GM12878 (cell line): Measurements from ENCODE around the gene ARMC2. TPM values are rescaled to one million over a fixed set of nuclear protein-coding genes. Genes with fewer than 3 reads are reported as not detected.

Source experiments
- ATAC-seq: fragments of 200-7000 bp; cut with Tn5 transposase; 3 replicates; pipeline ENCODE4 v1.9.1; 2020; ENCODE audit warnings: mild to moderate bottlenecking, moderate library complexity
- BruUV-seq: library from RNA; stranded (reverse); fragments of 400-500 nt; replicated peaks from 2 replicates; lab custom pipeline; 2021; lab: Mats Ljungman, UMichigan
- CTCF ChIA-PET: fragments of 300-600 bp; sonication (Branson Sonifier 250); formaldehyde crosslinking; extraction: SDS; loops from one replicate; lab custom pipeline; 2021; ENCODE audit warnings: inconsistent platforms; lab: Yijun Ruan, JAX
- POLR2A ChIA-PET: fragments of 350-600 bp; formaldehyde crosslinking; extraction: SDS; loops from one replicate; lab custom pipeline; 2021; ENCODE audit warnings: inconsistent platforms; lab: Charles Lee
- RAD21 ChIA-PET: fragments of 300-600 bp; sonication (Branson Sonifier 250); formaldehyde crosslinking; loops from one replicate; lab custom pipeline; 2023; ENCODE audit warnings: antibody characterized with exemption; ENCODE audit not compliant: unreplicated experiment; lab: Charles Lee
- SMC1A ChIA-PET: fragments of 300-600 bp; sonication (Branson Sonifier 250); formaldehyde crosslinking; loops from one replicate; lab custom pipeline; 2023; ENCODE audit not compliant: unreplicated experiment, uncharacterized antibody; lab: Charles Lee
- DNase-seq: peaks from one replicate; pipeline ENCODE4 v3.0.0-alpha.2; 2011; ENCODE audit warnings: low read depth, low spot score
- FAIRE-seq: peaks from 3 replicates; lab custom pipeline; 2011; peaks lifted over from hg19 to GRCh38; lab: Jason Lieb, UNC
- H2AFZ ChIP-seq: 2 replicates; pipeline ENCODE4 v1.6.0; 2011; ENCODE audit warnings: low read depth, low read length, control low read depth; ENCODE audit not compliant: control insufficient read depth
- H3K27ac ChIP-seq: 2 replicates; pipeline ENCODE4 v1.5.1; 2011; ENCODE audit warnings: control low read depth; ENCODE audit not compliant: control insufficient read depth, insufficient read depth
- H3K27me3 ChIP-seq, 2 experiments: replicated peaks in 1 of 2; 2 replicates each; pipeline versions ENCODE4 v1.6.0 to v1.6.1; 2011; ENCODE audit warnings: low read length in 1 of 2; ENCODE audit not compliant: control insufficient read depth in 2 of 2, insufficient read depth in 2 of 2
- H3K36me3 ChIP-seq, 2 experiments: 2 replicates each; pipeline ENCODE4 v1.5.1; 2011; ENCODE audit warnings: low read length in 1 of 2; ENCODE audit not compliant: control insufficient read depth in 2 of 2, insufficient read depth in 2 of 2
- H3K4me1 ChIP-seq: 2 replicates; pipeline ENCODE4 v1.6.1; 2011; ENCODE audit warnings: mild to moderate bottlenecking, low read length, moderate library complexity, mixed read lengths; ENCODE audit not compliant: control insufficient read depth, insufficient read depth
- H3K4me2 ChIP-seq: 2 replicates; pipeline ENCODE4 v1.6.0; 2011; ENCODE audit warnings: control low read depth; ENCODE audit not compliant: control insufficient read depth, insufficient read depth
- H3K4me3 ChIP-seq: fragments of 200-600 bp; sonication (generic); 2 replicates; pipeline ENCODE4 v1.5.1; 2016
- H3K79me2 ChIP-seq: 2 replicates; pipeline ENCODE4 v1.6.0; 2011; ENCODE audit warnings: low read length; ENCODE audit not compliant: control insufficient read depth, insufficient read depth
- H3K9ac ChIP-seq: 2 replicates; pipeline ENCODE4 v1.8.0; 2011; ENCODE audit warnings: low read length, control low read depth, mixed read lengths; ENCODE audit not compliant: control insufficient read depth, insufficient read depth
- H3K9me3 ChIP-seq: replicated peaks from 3 replicates; pipeline ENCODE4 v1.5.1; 2011; ENCODE audit warnings: mild to moderate bottlenecking, low read length; ENCODE audit not compliant: control insufficient read depth, insufficient read depth
- H4K20me1 ChIP-seq: 2 replicates; pipeline ENCODE4 v1.6.0; 2011; ENCODE audit not compliant: control insufficient read depth, insufficient read depth
- NR2C2 ChIP-seq: IDR thresholded peaks from 2 replicates; pipeline ENCODE4 v1.6.1; 2011; ENCODE audit warnings: borderline replicate concordance, low read depth; ENCODE audit not compliant: control insufficient read depth, insufficient read length
- POU2F2 ChIP-seq: IDR thresholded peaks from 3 replicates; pipeline ENCODE4 v1.6.1; 2011; ENCODE audit warnings: low read depth, mild to moderate bottlenecking, low read length, borderline replicate concordance
- RELA ChIP-seq: fragments of 450-650 bp; IDR thresholded peaks from 2 replicates; pipeline ENCODE4 v1.8.0; 2014; ENCODE audit warnings: borderline replicate concordance; ENCODE audit not compliant: partially characterized antibody
- WGBS: methylation state at CpG from one replicate; pipeline ENCODE4 v1.1.6; 2016; ENCODE audit warnings: low lambda C conversion rate; ENCODE audit not compliant: insufficient replicate concordance, insufficient coverage; ENCODE audit errors: missing lambda C conversion rate; 5-methylcytosine and 5-hydroxymethylcytosine counted together
- in situ Hi-C: fragments of 300-500 bp; cut with MboI; formaldehyde crosslinking; loops from 9 replicates; pipeline ENCODE4 v1.14.3; 2018; ENCODE audit warnings: mixed read lengths
- intact Hi-C: fragments of 100-400 bp; cut with micrococcal nuclease; formaldehyde crosslinking; loops from one replicate; pipeline ENCODE4 v1.14.2; 2022; ENCODE audit not compliant: unreplicated experiment
- polyA plus RNA-seq, 11 experiments: library from polyadenylated mRNA; depleted of rRNA in 4 of 11; unstranded in 6 of 11; stranded (reverse) in 5 of 11; fragments of >200 nt; fragmentation: Nextera tagmentation in 4 of 11; fragmentation: Illumina TruSeq in 1 of 11; extraction: Ambion mirVana in 4 of 11; extraction: Trizol in 1 of 11; gene quantifications; 1 replicate in 1 of 11; 2 replicates in 10 of 11; pipeline versions ENCODE4 v1.2.1 to v1.2.3, GENCODE V29; 2011 to 2016; ENCODE audit warnings: inconsistent platforms in 2 of 11, missing spikeins in 2 of 11, low read depth in 1 of 11
- total RNA-seq, 4 experiments: library from RNA; depleted of rRNA in 3 of 4; stranded (reverse); fragments of >200 nt in 3 of 4; fragmentation: Illumina TruSeq in 1 of 4; extraction: Trizol in 1 of 4; gene quantifications; 2 replicates each; pipeline versions ENCODE4 v1.2.1 to v1.2.3, GENCODE V29; 2013 to 2021
- TF ChIP-seq, protein P1 (sequence below): IDR thresholded peaks from 2 replicates; pipeline ENCODE4 v1.6.1; 2011; ENCODE audit warnings: borderline replicate concordance, low read depth, mild to moderate bottlenecking, moderate library complexity, mixed read lengths, low read length; ENCODE audit not compliant: insufficient read depth; ENCODE audit errors: extremely low read length

ARMC2 gene
- total and polyA plus RNA-seq, 10 of the 15 experiments (the other 5 are each of a cell fraction or from before 2014, with no cell fraction given) = 0.06 to 0.33 (median 0.21) TPM; not detected in 5

DNA sequence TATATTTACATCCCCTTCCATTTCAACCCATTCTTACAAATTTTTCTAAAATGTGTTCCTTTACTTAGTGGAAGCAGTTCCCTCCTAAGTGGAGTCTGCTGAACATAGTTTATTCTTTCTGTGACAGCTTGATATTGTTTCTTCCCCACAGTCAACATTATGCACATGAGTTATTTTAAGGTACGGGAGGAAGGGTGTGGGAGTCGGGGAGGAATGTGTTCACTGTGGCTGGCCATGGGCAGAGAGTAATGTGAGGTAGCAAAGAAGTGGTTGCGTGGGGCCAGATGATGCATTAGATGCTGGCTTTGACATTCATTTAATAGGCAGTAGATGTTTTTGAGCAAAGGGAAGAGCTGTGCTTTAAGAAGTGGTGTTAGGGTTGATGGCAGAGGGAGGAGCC is 98.5 kb downstream of the ARMC2 start (continued):
- TF ChIP-seq, protein P1, sequence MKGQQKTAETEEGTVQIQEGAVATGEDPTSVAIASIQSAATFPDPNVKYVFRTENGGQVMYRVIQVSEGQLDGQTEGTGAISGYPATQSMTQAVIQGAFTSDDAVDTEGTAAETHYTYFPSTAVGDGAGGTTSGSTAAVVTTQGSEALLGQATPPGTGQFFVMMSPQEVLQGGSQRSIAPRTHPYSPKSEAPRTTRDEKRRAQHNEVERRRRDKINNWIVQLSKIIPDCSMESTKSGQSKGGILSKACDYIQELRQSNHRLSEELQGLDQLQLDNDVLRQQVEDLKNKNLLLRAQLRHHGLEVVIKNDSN = no peak
- TF ChIP-seq, all 136 proteins: peak for 0

DNA sequence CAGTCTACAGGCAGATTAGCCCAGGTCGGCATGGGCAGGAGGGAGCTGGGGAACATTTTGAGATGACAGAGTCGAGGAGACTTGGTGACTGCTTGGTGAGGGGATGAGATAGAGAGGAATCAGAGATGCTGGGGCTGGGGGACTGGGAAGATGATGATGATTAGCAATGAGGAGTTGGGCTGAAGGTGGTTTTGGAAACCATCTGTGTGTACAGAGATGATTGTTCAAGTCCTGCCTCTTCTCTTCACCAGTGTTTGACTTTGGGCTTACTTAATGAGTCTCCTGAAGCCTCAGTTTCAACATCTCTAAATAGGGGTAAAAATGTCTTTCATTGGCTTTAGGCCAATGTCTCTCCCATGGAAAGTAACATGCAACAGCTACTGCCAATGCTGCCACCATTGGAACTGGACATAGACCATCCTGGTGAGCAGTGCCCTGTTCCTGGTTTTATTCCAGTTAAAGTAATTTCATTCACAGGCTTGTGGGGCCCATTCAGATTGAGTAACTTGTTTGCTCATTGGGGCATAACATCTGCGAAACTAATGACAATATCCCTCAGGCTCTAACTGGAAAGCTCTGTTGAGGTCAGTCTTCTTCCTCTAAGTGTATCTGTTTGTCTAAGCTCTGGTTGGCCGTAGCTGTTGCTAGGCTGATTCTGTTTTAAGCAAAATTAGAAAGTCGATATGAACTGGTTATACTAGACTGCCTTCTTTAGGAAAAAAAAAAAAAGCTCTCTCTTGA is 99.1 kb downstream of the ARMC2 start:
- intact Hi-C loops (no loop called here), in situ Hi-C loops (no loop called here)
- peaks cover 0 to 21% of the 10 kb centered on the region in 2 experiments; a peak in 3 of 4 replicates for H3K27me3 ChIP-seq
- BruUV-seq = no TSS peak
- no peaks in the 10 kb centered on the region for H3K79me2 ChIP-seq
- no peak overlapping the region for H3K4me2 ChIP-seq
- no peaks in the 10 kb centered on the region for H3K4me1 ChIP-seq
- no peak overlapping the region for H3K27ac ChIP-seq
- no peak overlapping the region for H3K4me3 ChIP-seq
- POLR2A ChIA-PET = interaction anchor here (0.5 kb wide), 1 partner anchor 398 kb away, joined by 3 read pairs; no protein-coding TSS in a partner anchor
- no peaks in the 10 kb centered on the region for H3K9me3 ChIP-seq
- no peak overlapping the region for H3K9ac ChIP-seq
- CTCF ChIA-PET = no interaction called here
- ATAC-seq = no peak
- SMC1A ChIA-PET = no interaction called here
- no peaks in the 10 kb centered on the region for H4K20me1 ChIP-seq
- RAD21 ChIA-PET = no interaction called here
- no peak overlapping the region for H2AFZ ChIP-seq
- no peak for FAIRE-seq
- DNase-seq = no peak
- H3K36me3 ChIP-seq = no peaks in the 10 kb centered on the region
- WGBS = 29% methylated on average over 5 of the region's 5 CpGs
- TF ChIP-seq POU2F2 (no peak), RELA (no peak), NR2C2 (no peak)
- TF ChIP-seq, all 136 proteins: peak for 0
